Measurements from ENCODE around the gene ZNF76.

ZNF76 gene

DNA sequence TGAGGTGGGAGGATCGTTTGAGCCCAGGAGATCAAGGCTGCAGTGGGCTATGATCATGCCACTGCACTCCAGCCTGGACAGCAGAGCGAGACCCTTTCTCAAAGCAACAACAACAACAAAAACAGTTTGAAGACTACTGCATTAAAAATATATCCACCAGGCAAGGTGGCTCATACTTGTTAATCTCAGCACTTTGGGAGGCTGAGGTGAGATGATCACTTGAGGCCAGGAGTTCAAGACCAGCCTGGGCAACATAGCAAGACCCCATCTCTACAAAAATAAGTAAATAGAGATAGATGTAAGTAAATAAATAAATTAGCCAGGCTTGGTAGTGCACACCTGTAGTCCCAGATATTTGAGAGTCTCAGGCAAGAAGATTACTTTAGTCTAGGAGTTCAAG, 12.5 kb downstream of the ZNF76 start:
- TF ChIP-seq, protein P1, sequence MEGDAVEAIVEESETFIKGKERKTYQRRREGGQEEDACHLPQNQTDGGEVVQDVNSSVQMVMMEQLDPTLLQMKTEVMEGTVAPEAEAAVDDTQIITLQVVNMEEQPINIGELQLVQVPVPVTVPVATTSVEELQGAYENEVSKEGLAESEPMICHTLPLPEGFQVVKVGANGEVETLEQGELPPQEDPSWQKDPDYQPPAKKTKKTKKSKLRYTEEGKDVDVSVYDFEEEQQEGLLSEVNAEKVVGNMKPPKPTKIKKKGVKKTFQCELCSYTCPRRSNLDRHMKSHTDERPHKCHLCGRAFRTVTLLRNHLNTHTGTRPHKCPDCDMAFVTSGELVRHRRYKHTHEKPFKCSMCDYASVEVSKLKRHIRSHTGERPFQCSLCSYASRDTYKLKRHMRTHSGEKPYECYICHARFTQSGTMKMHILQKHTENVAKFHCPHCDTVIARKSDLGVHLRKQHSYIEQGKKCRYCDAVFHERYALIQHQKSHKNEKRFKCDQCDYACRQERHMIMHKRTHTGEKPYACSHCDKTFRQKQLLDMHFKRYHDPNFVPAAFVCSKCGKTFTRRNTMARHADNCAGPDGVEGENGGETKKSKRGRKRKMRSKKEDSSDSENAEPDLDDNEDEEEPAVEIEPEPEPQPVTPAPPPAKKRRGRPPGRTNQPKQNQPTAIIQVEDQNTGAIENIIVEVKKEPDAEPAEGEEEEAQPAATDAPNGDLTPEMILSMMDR (conservative IDR thresholded peaks at IDR 0.05), result no peak
- no peak overlapping the region for H3K27ac ChIP-seq

DNA sequence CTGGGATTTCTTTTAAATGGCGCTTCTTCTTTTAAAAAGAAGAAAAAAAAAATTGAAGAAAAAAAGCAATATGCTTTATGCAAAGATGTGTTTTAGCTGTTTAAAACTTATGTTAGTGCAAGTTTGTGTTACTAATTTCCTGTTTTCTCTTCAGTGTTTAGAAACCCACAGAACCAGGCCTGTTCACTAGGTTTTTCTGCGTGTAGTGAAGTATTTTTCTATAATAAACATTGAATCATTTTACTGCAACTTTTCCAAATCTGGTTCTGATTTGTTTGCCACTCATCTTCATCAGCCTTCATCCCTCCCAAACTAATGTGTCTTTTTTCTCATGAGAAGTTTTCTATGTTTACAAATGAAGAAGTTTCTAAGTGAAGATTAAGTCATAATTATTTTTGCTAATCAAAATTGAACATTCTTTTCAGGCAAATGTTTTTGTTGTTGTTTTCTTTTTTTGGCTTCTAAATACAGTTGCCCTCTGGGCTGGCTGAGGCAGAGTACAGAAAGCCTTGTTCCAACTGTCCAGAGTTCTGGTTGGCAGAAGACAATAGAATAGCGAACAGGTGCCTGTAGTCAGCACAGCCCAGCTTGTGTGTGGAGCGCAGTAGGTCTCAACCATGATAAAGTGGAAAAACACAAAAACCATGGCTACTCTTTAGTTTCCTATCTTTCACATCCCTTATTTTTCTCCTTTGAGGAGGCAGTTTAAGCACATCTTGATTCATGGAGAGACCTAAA, 14.5 kb downstream of the ZNF76 start:
- H3K27ac ChIP-seq, result no peak overlapping the region
- TF ChIP-seq, protein P1 (conservative IDR thresholded peaks at IDR 0.05), result no peak

DNA sequence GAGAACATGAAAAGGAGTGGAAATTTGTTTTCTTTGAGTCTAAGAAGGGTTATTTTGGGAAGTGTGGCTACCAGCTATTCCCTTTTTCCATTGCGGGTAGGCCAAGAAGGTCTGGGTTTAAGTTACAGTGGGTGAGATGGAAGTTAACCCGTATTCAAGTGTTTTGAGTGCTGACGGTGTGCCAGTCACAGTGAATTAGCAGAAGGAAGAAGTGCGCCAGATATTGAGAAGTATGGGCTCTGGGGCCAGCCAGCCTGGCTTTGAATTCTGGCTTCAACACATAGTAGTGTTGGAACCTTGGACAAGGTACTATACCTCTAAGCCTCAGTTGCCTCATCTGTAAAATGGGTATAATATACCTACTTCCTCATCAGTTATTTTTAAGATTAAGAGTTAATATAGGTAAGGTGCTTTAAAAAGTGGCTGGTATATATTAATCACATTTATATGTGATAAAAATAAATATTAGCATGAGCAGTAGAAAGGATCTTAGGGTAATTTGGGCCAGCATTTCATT, 16.3 kb downstream of the ZNF76 start:
- TF ChIP-seq, protein P1 (conservative IDR thresholded peaks at IDR 0.05), result no peak

DNA sequence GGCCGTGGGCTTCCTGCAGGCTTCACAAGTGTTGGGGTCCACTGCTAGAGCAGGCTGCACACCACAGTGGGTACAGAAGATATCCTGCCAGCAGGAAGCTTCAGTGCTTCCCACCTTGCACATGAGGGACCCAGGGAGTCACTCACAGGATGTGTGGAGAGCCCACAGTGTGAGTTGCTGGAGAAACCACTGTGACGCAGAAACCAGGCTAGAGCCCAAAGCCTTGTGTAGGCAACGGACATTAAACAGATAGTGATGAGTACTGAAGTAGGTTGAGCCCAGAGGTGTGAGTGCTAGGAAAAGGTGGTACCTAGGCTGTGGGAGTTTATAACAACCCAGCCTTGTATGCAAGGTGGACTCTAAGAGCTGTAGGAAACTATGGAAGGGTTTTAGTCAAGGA, 19.2 kb downstream of the ZNF76 start:
- H3K27ac ChIP-seq, result no peak overlapping the region
- TF ChIP-seq, protein P1 (conservative IDR thresholded peaks at IDR 0.05), result no peak

More for the DNA sequence above, 16.3 kb downstream of the ZNF76 start:
- no peak overlapping the region for H3K27ac ChIP-seq

DNA sequence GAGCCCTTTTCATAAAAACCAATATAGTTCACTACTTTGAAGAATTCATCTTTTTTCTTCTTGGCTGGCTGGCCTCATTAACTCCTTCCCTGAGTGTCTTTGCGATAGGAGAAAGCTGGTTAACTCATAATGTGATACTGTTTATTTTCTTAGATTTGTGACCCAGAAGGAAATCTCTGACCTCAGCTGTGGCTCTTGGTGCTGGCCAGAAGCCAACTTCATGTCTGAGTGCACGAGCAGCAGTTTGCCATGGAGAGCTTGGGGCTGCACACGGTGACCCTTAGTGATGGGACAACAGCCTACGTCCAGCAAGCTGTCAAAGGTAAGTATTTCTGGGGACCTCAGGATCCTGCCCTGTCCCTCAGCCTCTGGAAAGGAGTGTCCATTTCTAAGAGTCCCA, 21.4 kb downstream of the ZNF76 start:
- TF ChIP-seq, protein P1 (conservative IDR thresholded peaks at IDR 0.05), result no peak
- H3K27ac ChIP-seq, result no peak overlapping the region

DNA sequence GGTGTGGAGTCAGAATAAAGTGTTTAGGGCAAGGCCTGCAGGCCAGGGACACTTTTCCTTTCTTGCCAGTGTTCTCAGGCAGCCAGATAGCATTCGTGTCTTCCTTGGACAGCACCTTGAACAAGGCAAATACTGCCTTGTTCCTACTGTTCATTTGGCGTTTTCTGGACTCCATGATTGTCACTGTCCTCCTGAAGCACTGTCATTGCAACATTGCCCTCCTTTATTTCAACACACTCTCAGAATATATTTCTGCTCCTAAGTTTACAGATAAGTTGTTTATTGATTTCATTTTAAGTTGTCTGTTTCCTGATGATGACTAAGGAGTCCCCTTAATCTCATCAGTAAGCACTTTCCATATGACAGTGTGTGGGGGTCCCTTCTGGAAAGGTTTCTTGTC, 22.9 kb downstream of the ZNF76 start:
- TF ChIP-seq, protein P1 (conservative IDR thresholded peaks at IDR 0.05), result no peak
- no peak overlapping the region for H3K27ac ChIP-seq

DNA sequence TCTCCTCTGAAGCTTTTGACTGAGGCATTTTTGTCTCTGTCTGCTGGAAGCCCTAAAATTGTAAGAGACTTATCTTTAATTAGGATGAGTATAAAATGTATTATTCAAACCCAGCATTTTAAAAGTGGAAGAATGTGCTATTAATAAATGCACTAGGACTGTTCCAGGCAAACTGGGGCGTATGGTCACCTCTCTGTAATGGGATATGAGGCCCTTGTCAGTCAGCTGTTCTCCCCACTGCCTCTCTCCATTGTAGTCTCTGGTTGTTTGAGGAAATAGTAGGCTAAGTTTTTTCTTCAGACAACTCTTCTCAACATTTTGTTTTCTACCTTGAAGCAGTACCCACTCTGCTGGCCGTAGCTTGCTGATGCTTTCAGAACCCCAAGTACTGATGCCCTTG, 23.8 kb downstream of the ZNF76 start:
- TF ChIP-seq, protein P1 (conservative IDR thresholded peaks at IDR 0.05), result no peak
- H3K27ac ChIP-seq, result no peak overlapping the region
